GM12878 (cell line): ENCODE results near the gene MPHOSPH9. TPM values are rescaled to one million over a fixed set of nuclear protein-coding genes. Genes with fewer than 3 reads are reported as not detected.

Experiments
- ATAC-seq: fragments of 200-7000 bp; cut with Tn5 transposase; 3 replicates; pipeline ENCODE4 v1.9.1; 2020; ENCODE audit warnings: mild to moderate bottlenecking, moderate library complexity
- BruUV-seq: library from RNA; stranded (reverse); fragments of 400-500 nt; replicated peaks from 2 replicates; lab custom pipeline; 2021; lab: Mats Ljungman, UMichigan
- CTCF ChIA-PET: fragments of 300-600 bp; sonication (Branson Sonifier 250); formaldehyde crosslinking; extraction: SDS; loops from one replicate; lab custom pipeline; 2021; ENCODE audit warnings: inconsistent platforms; lab: Yijun Ruan, JAX
- POLR2A ChIA-PET: fragments of 350-600 bp; formaldehyde crosslinking; extraction: SDS; loops from one replicate; lab custom pipeline; 2021; ENCODE audit warnings: inconsistent platforms; lab: Charles Lee
- RAD21 ChIA-PET: fragments of 300-600 bp; sonication (Branson Sonifier 250); formaldehyde crosslinking; loops from one replicate; lab custom pipeline; 2023; ENCODE audit warnings: antibody characterized with exemption; ENCODE audit not compliant: unreplicated experiment; lab: Charles Lee
- SMC1A ChIA-PET: fragments of 300-600 bp; sonication (Branson Sonifier 250); formaldehyde crosslinking; loops from one replicate; lab custom pipeline; 2023; ENCODE audit not compliant: unreplicated experiment, uncharacterized antibody; lab: Charles Lee
- DNase-seq: peaks from one replicate; pipeline ENCODE4 v3.0.0-alpha.2; 2011; ENCODE audit warnings: low read depth, low spot score
- FAIRE-seq: peaks from 3 replicates; lab custom pipeline; 2011; peaks lifted over from hg19 to GRCh38; lab: Jason Lieb, UNC
- H2AFZ ChIP-seq: 2 replicates; pipeline ENCODE4 v1.6.0; 2011; ENCODE audit warnings: low read depth, low read length, control low read depth; ENCODE audit not compliant: control insufficient read depth
- H3K27ac ChIP-seq: 2 replicates; pipeline ENCODE4 v1.5.1; 2011; ENCODE audit warnings: control low read depth; ENCODE audit not compliant: control insufficient read depth, insufficient read depth
- H3K27me3 ChIP-seq, 2 experiments: replicated peaks in 1 of 2; 2 replicates each; pipeline versions ENCODE4 v1.6.0 to v1.6.1; 2011; ENCODE audit warnings: low read length in 1 of 2; ENCODE audit not compliant: control insufficient read depth in 2 of 2, insufficient read depth in 2 of 2
- H3K36me3 ChIP-seq, 2 experiments: 2 replicates each; pipeline ENCODE4 v1.5.1; 2011; ENCODE audit warnings: low read length in 1 of 2; ENCODE audit not compliant: control insufficient read depth in 2 of 2, insufficient read depth in 2 of 2
- H3K4me1 ChIP-seq: 2 replicates; pipeline ENCODE4 v1.6.1; 2011; ENCODE audit warnings: mild to moderate bottlenecking, low read length, moderate library complexity, mixed read lengths; ENCODE audit not compliant: control insufficient read depth, insufficient read depth
- H3K4me2 ChIP-seq: 2 replicates; pipeline ENCODE4 v1.6.0; 2011; ENCODE audit warnings: control low read depth; ENCODE audit not compliant: control insufficient read depth, insufficient read depth
- H3K4me3 ChIP-seq: fragments of 200-600 bp; sonication (generic); 2 replicates; pipeline ENCODE4 v1.5.1; 2016
- H3K79me2 ChIP-seq: 2 replicates; pipeline ENCODE4 v1.6.0; 2011; ENCODE audit warnings: low read length; ENCODE audit not compliant: control insufficient read depth, insufficient read depth
- H3K9ac ChIP-seq: 2 replicates; pipeline ENCODE4 v1.8.0; 2011; ENCODE audit warnings: low read length, control low read depth, mixed read lengths; ENCODE audit not compliant: control insufficient read depth, insufficient read depth
- H3K9me3 ChIP-seq: replicated peaks from 3 replicates; pipeline ENCODE4 v1.5.1; 2011; ENCODE audit warnings: mild to moderate bottlenecking, low read length; ENCODE audit not compliant: control insufficient read depth, insufficient read depth
- H4K20me1 ChIP-seq: 2 replicates; pipeline ENCODE4 v1.6.0; 2011; ENCODE audit not compliant: control insufficient read depth, insufficient read depth
- ATF7 ChIP-seq: fragments of 450-650 bp; IDR thresholded peaks from 2 replicates; pipeline ENCODE4 v1.6.1; 2016; ENCODE audit warnings: low read depth, mild to moderate bottlenecking
- CBFB ChIP-seq: IDR thresholded peaks from 2 replicates; pipeline ENCODE4 v1.6.1; 2016; ENCODE audit warnings: antibody characterized with exemption, low read depth
- FOS ChIP-seq: IDR thresholded peaks from 3 replicates; pipeline ENCODE4 v1.6.1; 2011; ENCODE audit warnings: borderline replicate concordance; ENCODE audit not compliant: insufficient read length; ENCODE audit errors: extremely low read depth
- HSF1 ChIP-seq: fragments of 150-350 bp; IDR thresholded peaks from 2 replicates; pipeline ENCODE4 v1.6.1; 2014; ENCODE audit warnings: mild to moderate bottlenecking, low read depth, low read length
- IRF5 ChIP-seq: fragments of 450-650 bp; IDR thresholded peaks from 2 replicates; pipeline ENCODE4 v1.6.1; 2017; ENCODE audit warnings: borderline replicate concordance
- NFYB ChIP-seq: IDR thresholded peaks from 2 replicates; pipeline ENCODE4 v1.6.1; 2011; ENCODE audit warnings: low read depth, mild to moderate bottlenecking, low read length, improper control_type of control experiment, moderate library complexity; ENCODE audit not compliant: insufficient read depth
- PAX5 ChIP-seq: IDR thresholded peaks from 2 replicates; pipeline ENCODE4 v1.6.1; 2011; ENCODE audit warnings: low read depth, low read length, borderline replicate concordance
- SUZ12 ChIP-seq: fragments of 200-600 bp; sonication (generic); IDR thresholded peaks from one replicate; pipeline ENCODE4 v1.6.1; 2018; ENCODE audit warnings: antibody characterized with exemption, mild to moderate bottlenecking; ENCODE audit not compliant: unreplicated experiment
- TBL1XR1 ChIP-seq: IDR thresholded peaks from 2 replicates; pipeline ENCODE4 v1.6.1; 2012; ENCODE audit warnings: low read depth, low read length, improper control_type of control experiment
- TCF12 ChIP-seq: IDR thresholded peaks from 2 replicates; pipeline ENCODE4 v1.6.1; 2011; ENCODE audit warnings: low read depth, mild to moderate bottlenecking, low read length
- WRNIP1 ChIP-seq: IDR thresholded peaks from 2 replicates; pipeline ENCODE4 v1.6.1; 2011; ENCODE audit warnings: low read depth, low read length, improper control_type of control experiment, borderline replicate concordance
- ZBTB33 ChIP-seq: fragments of 450-650 bp; IDR thresholded peaks from 2 replicates; pipeline ENCODE4 v1.6.1; 2017; ENCODE audit warnings: mild to moderate bottlenecking
- ZNF24 ChIP-seq: fragments of 450-650 bp; IDR thresholded peaks from 2 replicates; pipeline ENCODE4 v1.6.1; 2017; ENCODE audit warnings: antibody characterized with exemption, mild to moderate bottlenecking
- WGBS: methylation state at CpG from one replicate; pipeline ENCODE4 v1.1.6; 2016; ENCODE audit warnings: low lambda C conversion rate; ENCODE audit not compliant: insufficient replicate concordance, insufficient coverage; ENCODE audit errors: missing lambda C conversion rate; 5-methylcytosine and 5-hydroxymethylcytosine counted together
- in situ Hi-C: fragments of 300-500 bp; cut with MboI; formaldehyde crosslinking; loops from 9 replicates; pipeline ENCODE4 v1.14.3; 2018; ENCODE audit warnings: mixed read lengths
- intact Hi-C: fragments of 100-400 bp; cut with micrococcal nuclease; formaldehyde crosslinking; loops from one replicate; pipeline ENCODE4 v1.14.2; 2022; ENCODE audit not compliant: unreplicated experiment
- polyA plus RNA-seq, 11 experiments: library from polyadenylated mRNA; depleted of rRNA in 4 of 11; unstranded in 6 of 11; stranded (reverse) in 5 of 11; fragments of >200 nt; fragmentation: Nextera tagmentation in 4 of 11; fragmentation: Illumina TruSeq in 1 of 11; extraction: Ambion mirVana in 4 of 11; extraction: Trizol in 1 of 11; gene quantifications; 1 replicate in 1 of 11; 2 replicates in 10 of 11; pipeline versions ENCODE4 v1.2.1 to v1.2.3, GENCODE V29; 2011 to 2016; ENCODE audit warnings: inconsistent platforms in 2 of 11, missing spikeins in 2 of 11, low read depth in 1 of 11
- total RNA-seq, 4 experiments: library from RNA; depleted of rRNA in 3 of 4; stranded (reverse); fragments of >200 nt in 3 of 4; fragmentation: Illumina TruSeq in 1 of 4; extraction: Trizol in 1 of 4; gene quantifications; 2 replicates each; pipeline versions ENCODE4 v1.2.1 to v1.2.3, GENCODE V29; 2013 to 2021

Gene MPHOSPH9
- total and polyA plus RNA-seq, 10 of the 15 experiments (the other 5 are each of a cell fraction or from before 2014, with no cell fraction given), result 11.5 to 72.2 (median 45.7) TPM

- no TSS peak for BruUV-seq
- WGBS, result 46% methylated on average over 3 of the region's 3 CpGs
- RAD21 ChIA-PET, result interaction anchor here (1.5 kb wide), 1 partner anchor 65 kb away, joined by 3 read pairs; no protein-coding TSS in a partner anchor
- no peak overlapping the region for H3K27ac ChIP-seq
- intact Hi-C loops (no loop called here), in situ Hi-C loops (no loop called here)
- ATAC-seq (no peak), FAIRE-seq (no peak), DNase-seq (no peak)
- CTCF ChIA-PET, result no interaction called here
- SMC1A ChIA-PET, result interaction anchor here (1.6 kb wide), 1 partner anchor 10 kb away, joined by 4 read pairs; no protein-coding TSS in a partner anchor
- no peaks in the 10 kb centered on the region for H3K79me2 ChIP-seq
- H3K27me3 ChIP-seq, result no peaks in the 10 kb centered on the region
- no peak overlapping the region for H3K4me3 ChIP-seq
- H3K4me1 ChIP-seq, result peaks cover 9% of the 10 kb centered on the region
- no peaks in the 10 kb centered on the region for H4K20me1 ChIP-seq
- H2AFZ ChIP-seq, result no peak overlapping the region
- no peak overlapping the region for H3K9ac ChIP-seq
- H3K4me2 ChIP-seq, result no peak overlapping the region
- TF ChIP-seq ZNF24, result no peak
- no peak for TF ChIP-seq HSF1
- no peak for TF ChIP-seq TCF12
- TF ChIP-seq CBFB, result no peak
- TF ChIP-seq TBL1XR1, result no peak
- no peak for TF ChIP-seq SUZ12
- H3K36me3 ChIP-seq, result no peaks in the 10 kb centered on the region
- POLR2A ChIA-PET, result interaction anchor here (0.5 kb wide), 1 partner anchor 190 kb away, joined by 4 read pairs; no protein-coding TSS in a partner anchor
- no peaks in the 10 kb centered on the region for H3K9me3 ChIP-seq
Measured at GRCh38 chr12:123109319-123109772, 123.6 kb downstream of the MPHOSPH9 start.

GRCh38 chr12:123108682-123109066 lies 124.3 kb downstream of the MPHOSPH9 start:
- H3K27me3 ChIP-seq, result no peaks in the 10 kb centered on the region
- ChIA-PET RAD21 (interaction anchor here (1.5 kb wide), 1 partner anchor 64 kb away, joined by 3 read pairs; no protein-coding TSS in a partner anchor), SMC1A (interaction anchor here (1.6 kb wide), 1 partner anchor 10 kb away, joined by 4 read pairs; no protein-coding TSS in a partner anchor), POLR2A (no interaction called here), CTCF (interaction anchor here (2.1 kb wide), 1 partner anchor 12 kb away, joined by 4 read pairs; no protein-coding TSS in a partner anchor)
- WGBS, result 37% methylated on average over 7 of the region's 7 CpGs
- no peak for FAIRE-seq
- no peak overlapping the region for H3K4me2 ChIP-seq
- H3K4me1 ChIP-seq, result peaks cover 9% of the 10 kb centered on the region
- H3K4me3 ChIP-seq, result no peak overlapping the region
- H2AFZ ChIP-seq, result no peak overlapping the region
- no peak for ATAC-seq
- H3K9me3 ChIP-seq, result no peaks in the 10 kb centered on the region
- H3K36me3 ChIP-seq, result no peaks in the 10 kb centered on the region
- intact Hi-C loops (no loop called here), in situ Hi-C loops (no loop called here)
- H3K79me2 ChIP-seq, result no peaks in the 10 kb centered on the region
- H4K20me1 ChIP-seq, result no peaks in the 10 kb centered on the region
- no peak overlapping the region for H3K9ac ChIP-seq
- no peak for DNase-seq
- no TSS peak for BruUV-seq
- H3K27ac ChIP-seq, result no peak overlapping the region
- TF ChIP-seq TCF12 (no peak), ZBTB33 (no peak), NFYB (no peak), FOS (no peak), IRF5 (no peak), PAX5 (no peak), WRNIP1 (no peak), ATF7 (no peak)
